HFF-Myc (cell line): Measurements from ENCODE around the gene KLHL33.

Experiments used
- DNase-seq: peaks from one replicate; pipeline ENCODE4 v3.0.0-alpha.2; 2011; ENCODE audit warnings: low read depth; ENCODE audit errors: extremely low read depth
- H3K4me3 ChIP-seq: replicated peaks from 2 replicates; pipeline ENCODE4 v1.5.1; 2011; ENCODE audit warnings: low read depth, mild to moderate bottlenecking, control low read depth, low read length
- CTCF ChIP-seq: IDR thresholded peaks from 2 replicates; pipeline ENCODE4 v1.5.1; 2012; ENCODE audit warnings: mild to moderate bottlenecking, low read depth, low read length, control low read depth; ENCODE audit errors: missing control alignments

Gene KLHL33

GRCh38 chr14:20441461-20441860 is 5.5 kb upstream of the KLHL33 start:
- no peak for DNase-seq
- no peak for TF ChIP-seq CTCF
- no peak overlapping the region for H3K4me3 ChIP-seq

- no peak for DNase-seq
- no peak for TF ChIP-seq CTCF
- H3K4me3 ChIP-seq = no peak overlapping the region
Observed at GRCh38 chr14:20440882-20441281, 4.9 kb upstream of the KLHL33 start.

GRCh38 chr14:20440465-20440864 is 4.5 kb upstream of the KLHL33 start:
- TF ChIP-seq CTCF = no peak
- no peak for DNase-seq
- H3K4me3 ChIP-seq = no peak overlapping the region

GRCh38 chr14:20438664-20439063 is 2.7 kb upstream of the KLHL33 start:
- DNase-seq = no peak
- H3K4me3 ChIP-seq = no peak overlapping the region
- no peak for TF ChIP-seq CTCF

GRCh38 chr14:20436363-20436755 is 393 bp upstream of the KLHL33 start:
- TF ChIP-seq CTCF = no peak
- no peak overlapping the region for H3K4me3 ChIP-seq
- no peak for DNase-seq

GRCh38 chr14:20434701-20435581 is 1.0 kb downstream of the KLHL33 start:
- no peak overlapping the region for H3K4me3 ChIP-seq
- TF ChIP-seq CTCF = no peak
- DNase-seq = no peak
